Astrocyte of the cerebellum (primary cell): Measurements from ENCODE around the gene FAM184B.
"Not testable (repeated sequence)": the region's sequence is repeated elsewhere in the genome, so short reads cannot be mapped to it uniquely, and the experiment has no call there.

Experiments used
- DNase-seq: peaks from one replicate; pipeline ENCODE4 v3.0.0-alpha.2; 2011; ENCODE audit warnings: low read depth
- H3K4me3 ChIP-seq: 2 replicates; pipeline ENCODE4 v1.5.1; 2011; ENCODE audit warnings: mild to moderate bottlenecking, low read depth, low read length, moderate library complexity
- in situ Hi-C: cut with HindIII; loops from 2 replicates; pipeline ENCODE4 v1.10.0; 2017; ENCODE audit warnings: low sequenced_read_pairs
- TF ChIP-seq, protein P1 (sequence below): IDR thresholded peaks from 2 replicates; pipeline ENCODE4 v1.5.1; 2012; ENCODE audit warnings: low read length, low read depth, moderate library complexity, mild to moderate bottlenecking; ENCODE audit errors: missing control alignments

Gene FAM184B

DNA sequence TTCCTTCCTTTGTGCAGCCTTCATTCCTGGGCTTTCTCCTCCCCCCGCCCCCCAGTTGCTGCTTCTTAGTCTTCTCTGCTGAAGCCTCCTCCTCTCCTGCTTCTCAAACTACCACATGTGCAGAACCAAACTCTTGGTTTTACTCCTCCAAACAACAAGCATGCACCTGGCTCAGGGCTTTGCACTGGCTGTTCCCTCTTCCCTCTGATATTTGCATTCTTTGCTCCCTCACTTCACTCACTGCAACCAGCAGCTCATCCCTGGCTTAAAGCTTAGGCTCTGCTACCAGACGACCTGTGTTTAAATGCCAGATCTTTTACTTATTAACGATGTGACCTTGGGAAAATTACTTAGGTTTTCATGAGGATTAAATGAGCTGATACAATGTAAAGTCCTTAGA lies 115.6 kb downstream of the FAM184B start:
- in situ Hi-C loops: no loop called here
- no peak overlapping the region for H3K4me3 ChIP-seq
- no peak for DNase-seq
- TF ChIP-seq, protein P1, sequence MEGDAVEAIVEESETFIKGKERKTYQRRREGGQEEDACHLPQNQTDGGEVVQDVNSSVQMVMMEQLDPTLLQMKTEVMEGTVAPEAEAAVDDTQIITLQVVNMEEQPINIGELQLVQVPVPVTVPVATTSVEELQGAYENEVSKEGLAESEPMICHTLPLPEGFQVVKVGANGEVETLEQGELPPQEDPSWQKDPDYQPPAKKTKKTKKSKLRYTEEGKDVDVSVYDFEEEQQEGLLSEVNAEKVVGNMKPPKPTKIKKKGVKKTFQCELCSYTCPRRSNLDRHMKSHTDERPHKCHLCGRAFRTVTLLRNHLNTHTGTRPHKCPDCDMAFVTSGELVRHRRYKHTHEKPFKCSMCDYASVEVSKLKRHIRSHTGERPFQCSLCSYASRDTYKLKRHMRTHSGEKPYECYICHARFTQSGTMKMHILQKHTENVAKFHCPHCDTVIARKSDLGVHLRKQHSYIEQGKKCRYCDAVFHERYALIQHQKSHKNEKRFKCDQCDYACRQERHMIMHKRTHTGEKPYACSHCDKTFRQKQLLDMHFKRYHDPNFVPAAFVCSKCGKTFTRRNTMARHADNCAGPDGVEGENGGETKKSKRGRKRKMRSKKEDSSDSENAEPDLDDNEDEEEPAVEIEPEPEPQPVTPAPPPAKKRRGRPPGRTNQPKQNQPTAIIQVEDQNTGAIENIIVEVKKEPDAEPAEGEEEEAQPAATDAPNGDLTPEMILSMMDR: no peak

DNA sequence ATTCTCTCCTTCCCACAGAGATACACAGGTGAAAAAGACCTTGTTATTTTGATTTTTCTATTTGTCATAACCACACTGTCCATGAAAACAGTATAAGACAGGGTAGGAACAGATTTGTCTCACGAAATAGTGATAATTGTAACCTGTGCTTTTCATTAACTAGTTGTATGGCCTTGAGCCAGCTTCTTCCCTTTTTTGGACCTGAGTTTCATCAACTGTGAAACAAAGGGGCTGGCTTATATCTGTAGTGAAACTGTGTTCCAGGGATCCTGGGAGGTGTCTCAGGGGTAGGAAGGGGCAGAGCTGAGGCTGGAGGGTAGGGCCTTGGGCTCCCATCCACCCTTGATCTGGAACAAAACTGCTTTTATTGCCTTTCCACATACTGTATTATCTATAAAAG lies 116.1 kb downstream of the FAM184B start:
- no peak overlapping the region for H3K4me3 ChIP-seq
- DNase-seq: no peak
- TF ChIP-seq, protein P1: no peak
- in situ Hi-C loops: no loop called here

DNA sequence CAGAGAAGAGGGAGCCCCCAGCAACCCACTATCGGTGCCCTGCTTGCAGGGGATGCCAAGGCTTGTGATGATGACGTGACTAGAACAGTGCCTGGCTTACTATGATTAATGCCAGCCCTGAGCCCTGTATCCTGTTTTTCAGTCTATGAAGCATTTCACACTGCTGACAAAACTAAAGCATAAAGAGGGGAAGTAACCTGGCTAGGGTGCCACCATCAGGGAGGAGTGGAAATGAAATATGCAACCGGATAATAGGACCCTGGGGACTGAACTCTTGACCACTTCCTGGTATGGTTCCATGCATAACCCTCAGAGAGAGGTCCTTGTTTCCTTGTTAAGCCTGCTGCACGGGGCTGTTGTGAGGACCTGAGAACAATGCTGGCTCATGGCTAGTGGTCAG lies 116.7 kb downstream of the FAM184B start:
- TF ChIP-seq, protein P1: no peak
- H3K4me3 ChIP-seq: no peak overlapping the region
- in situ Hi-C loops: no loop called here
- DNase-seq: no peak

DNA sequence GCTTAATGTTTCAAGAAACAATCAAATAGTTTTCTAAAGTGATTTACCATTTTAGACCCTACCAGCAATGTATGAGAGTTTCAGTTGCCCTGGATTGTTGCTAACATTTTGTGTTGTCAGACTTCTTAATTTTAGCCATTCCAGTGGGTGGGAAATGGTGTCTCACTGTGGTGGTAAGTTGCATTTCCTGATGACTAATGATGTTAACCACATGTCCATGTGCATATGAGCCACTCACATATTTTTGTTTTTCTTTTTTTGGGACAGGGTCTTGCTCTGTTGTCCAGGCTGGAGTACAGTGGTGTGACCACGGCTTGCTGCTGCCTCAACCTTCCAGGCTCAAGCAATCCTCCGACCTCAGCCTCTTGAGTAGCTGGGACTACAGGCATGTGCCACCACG lies 118.7 kb downstream of the FAM184B start:
- in situ Hi-C loops: no loop called here
- TF ChIP-seq, protein P1: no peak
- no peak overlapping the region for H3K4me3 ChIP-seq
- DNase-seq: no peak

DNA sequence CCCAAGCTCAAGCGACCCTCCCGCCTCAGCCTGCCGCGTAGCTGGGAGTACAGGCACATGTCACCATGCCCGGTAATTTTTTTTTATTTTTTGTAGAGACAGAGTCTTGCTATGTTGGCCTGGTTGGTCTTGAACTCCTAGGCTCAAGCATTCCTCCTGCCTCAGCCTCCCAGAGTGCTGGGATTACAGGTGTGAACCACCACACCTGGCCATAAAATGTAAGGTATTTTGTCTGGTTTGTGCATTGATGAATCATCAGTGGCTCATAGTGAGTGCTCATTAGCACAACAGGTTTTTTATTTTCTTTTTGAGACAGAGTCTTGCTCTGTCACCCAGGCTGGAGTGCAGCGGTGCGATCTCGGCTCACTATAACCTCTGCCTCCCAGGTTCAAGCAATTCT lies 122.2 kb downstream of the FAM184B start:
- in situ Hi-C loops, DNase-seq, H3K4me3 ChIP-seq: not testable (repeated sequence)

DNA sequence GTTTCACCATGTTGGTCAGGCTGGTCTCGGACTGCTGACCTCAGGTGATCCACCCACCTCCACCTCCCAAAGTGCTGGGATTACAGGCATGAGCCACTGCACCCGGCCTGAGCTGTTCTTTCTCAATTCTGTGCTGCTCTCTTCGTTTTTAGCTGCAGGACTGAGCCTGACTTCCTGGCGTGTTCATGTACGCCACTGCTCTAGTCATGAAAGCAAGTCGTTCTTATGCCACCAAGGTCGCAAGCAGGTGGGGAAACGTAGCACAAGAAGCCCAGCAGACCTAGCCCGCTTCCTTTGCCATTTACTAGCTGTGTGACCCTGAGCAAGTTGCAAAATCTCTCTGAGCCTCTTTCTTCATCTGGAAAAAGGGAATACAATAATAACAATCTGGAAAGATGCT lies 123.6 kb downstream of the FAM184B start:
- in situ Hi-C loops: no loop called here
- TF ChIP-seq, protein P1: no peak
- H3K4me3 ChIP-seq: no peak overlapping the region
- DNase-seq: no peak

DNA sequence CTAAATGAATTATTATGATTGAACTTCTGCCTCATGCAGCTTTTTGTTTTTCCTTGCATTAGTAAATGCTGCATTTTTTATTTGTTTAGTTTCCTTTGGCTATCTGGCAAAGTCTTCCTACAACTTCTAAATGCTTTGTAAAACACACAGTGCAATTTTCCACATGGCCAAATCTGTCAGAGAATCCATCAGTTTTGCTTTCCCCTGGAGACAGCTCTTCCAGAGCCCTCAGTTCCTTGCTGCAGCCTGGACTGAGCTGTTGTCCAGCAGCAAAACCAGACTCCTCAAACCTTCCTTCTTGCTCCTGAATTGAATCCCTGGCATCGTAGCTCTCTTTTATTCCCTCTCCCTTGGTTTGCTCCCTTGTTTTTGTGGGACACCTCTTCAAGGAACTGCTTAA lies 124.3 kb downstream of the FAM184B start:
- no peak for DNase-seq
- in situ Hi-C loops: no loop called here
- no peak overlapping the region for H3K4me3 ChIP-seq
- TF ChIP-seq, protein P1: no peak
